Activated CD4-positive, CD25-positive, alpha-beta regulatory T cell treated with anti-CD3 and anti-CD28 coated beads, Interleukin-2, amount 50 U/mL, for 16 hours (primary cell): ENCODE data around the gene PDGFB.
"Not testable (repeated sequence)": the region's sequence is repeated elsewhere in the genome, so short reads cannot be mapped to it uniquely, and the experiment has no call there.

Experiments used
- DNase-seq: peaks from one replicate; pipeline ENCODE4 v3.0.0-alpha.2; 2020; ENCODE audit warnings: low read depth, low spot score

Gene PDGFB

GRCh38 chr22:39227542-39228272, 17.1 kb downstream of the PDGFB start:
- DNase-seq, result no peak

GRCh38 chr22:39226353-39226752, 18.4 kb downstream of the PDGFB start:
- DNase-seq, result no peak

GRCh38 chr22:39225591-39225990, 19.2 kb downstream of the PDGFB start:
- no peak for DNase-seq

- DNase-seq, result no peak
Observed at GRCh38 chr22:39224550-39224949, 20.2 kb downstream of the PDGFB start.

GRCh38 chr22:39223091-39223710, 21.6 kb downstream of the PDGFB start:
- DNase-seq, result no peak

GRCh38 chr22:39221999-39222686, 22.6 kb downstream of the PDGFB start:
- no peak for DNase-seq

GRCh38 chr22:39220890-39221850, 23.6 kb downstream of the PDGFB start:
- no peak for DNase-seq

- no peak for DNase-seq
Observed at GRCh38 chr22:39220450-39220849, 24.3 kb downstream of the PDGFB start.

- DNase-seq, result no peak
Observed at GRCh38 chr22:39219071-39220039, 25.4 kb downstream of the PDGFB start.

GRCh38 chr22:39218432-39218831, 26.4 kb downstream of the PDGFB start:
- not testable (repeated sequence) for DNase-seq

GRCh38 chr22:39216143-39216490, 28.7 kb downstream of the PDGFB start:
- DNase-seq, result no peak

- no peak for DNase-seq
Observed at GRCh38 chr22:39215426-39216142, 29.2 kb downstream of the PDGFB start.

- no peak for DNase-seq
Observed at GRCh38 chr22:39215070-39215396, 29.7 kb downstream of the PDGFB start.

- DNase-seq, result no peak
Observed at GRCh38 chr22:39214383-39215069, 30.3 kb downstream of the PDGFB start.

GRCh38 chr22:39214006-39214382, 30.8 kb downstream of the PDGFB start:
- DNase-seq, result no peak

- DNase-seq, result no peak
Observed at GRCh38 chr22:39212721-39213376, 31.9 kb downstream of the PDGFB start.

- no peak for DNase-seq
Observed at GRCh38 chr22:39209756-39210155, 35.0 kb downstream of the PDGFB start.

GRCh38 chr22:39208013-39208680, 36.6 kb downstream of the PDGFB start:
- DNase-seq, result no peak
